Coronary artery (tissue), 2 donors: ENCODE results near the gene PRPSAP1.
A peak's percentile ranks its signal among the peaks of the same experiment; 100 is the strongest.

Experiments used
- DNase-seq: peaks from one replicate; pipeline ENCODE4 v3.0.0-alpha.2; 2017; ENCODE audit warnings: low spot score
- H3K27ac ChIP-seq, 2 donors: fragments of 200-600 bp; sonication (generic); one replicate each; pipeline ENCODE4 v1.5.1; 2016 to 2019
- H3K4me3 ChIP-seq: fragments of 200-600 bp; sonication (generic); 2 replicates; pipeline ENCODE4 v1.5.1; 2016; ENCODE audit warnings: mild to moderate bottlenecking, moderate library complexity
- TF ChIP-seq, protein P1 (sequence below): fragments of 200-600 bp; sonication (generic); IDR thresholded peaks from one replicate; pipeline ENCODE4 v1.5.1; 2019; ENCODE audit warnings: antibody characterized with exemption

Gene PRPSAP1, protein sequence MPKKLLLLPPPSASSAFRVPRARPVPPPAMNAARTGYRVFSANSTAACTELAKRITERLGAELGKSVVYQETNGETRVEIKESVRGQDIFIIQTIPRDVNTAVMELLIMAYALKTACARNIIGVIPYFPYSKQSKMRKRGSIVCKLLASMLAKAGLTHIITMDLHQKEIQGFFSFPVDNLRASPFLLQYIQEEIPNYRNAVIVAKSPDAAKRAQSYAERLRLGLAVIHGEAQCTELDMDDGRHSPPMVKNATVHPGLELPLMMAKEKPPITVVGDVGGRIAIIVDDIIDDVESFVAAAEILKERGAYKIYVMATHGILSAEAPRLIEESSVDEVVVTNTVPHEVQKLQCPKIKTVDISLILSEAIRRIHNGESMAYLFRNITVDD

DNA sequence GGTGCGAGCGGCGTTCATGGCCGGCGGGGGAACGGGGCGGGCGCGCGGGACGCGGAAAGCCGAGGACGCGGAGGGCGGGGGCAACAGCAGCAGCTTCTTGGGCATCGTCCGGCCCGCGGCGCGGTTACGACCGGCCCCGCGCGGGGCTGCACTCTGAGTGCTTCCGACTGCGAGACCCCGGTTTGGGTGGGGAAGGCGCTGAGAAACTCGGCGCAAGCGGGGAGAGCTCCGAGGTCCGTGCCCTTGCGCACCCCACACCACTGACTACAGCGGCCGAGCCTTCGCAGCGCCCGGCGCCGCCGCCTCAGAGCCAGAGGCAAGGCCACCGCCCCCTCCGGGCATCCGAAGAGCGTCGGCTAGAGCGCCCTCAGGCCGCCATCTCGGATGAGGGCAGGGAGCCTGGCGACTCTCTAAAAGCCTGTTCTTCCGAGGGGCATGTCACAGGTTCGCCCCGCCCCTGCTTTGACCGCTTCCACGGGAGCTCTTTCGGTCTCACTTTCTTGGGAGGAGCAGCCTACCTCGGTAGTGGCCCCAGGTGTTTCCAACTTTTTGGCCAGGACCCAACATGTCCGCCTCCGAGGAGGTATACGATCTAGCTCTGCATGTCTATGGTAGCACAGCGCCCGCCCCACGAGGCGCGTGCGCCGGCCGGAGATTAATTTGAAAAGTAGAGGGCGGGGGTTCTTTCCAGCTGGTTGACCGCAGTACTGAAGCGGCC, at the start of gene PRPSAP1:
Gene PRPSAP1, minus strand, starts transcription at position 318 of the 718 bp plus-strand sequence. Its CDS starts 213 bp downstream, at position 105.
- TF ChIP-seq, protein P1, sequence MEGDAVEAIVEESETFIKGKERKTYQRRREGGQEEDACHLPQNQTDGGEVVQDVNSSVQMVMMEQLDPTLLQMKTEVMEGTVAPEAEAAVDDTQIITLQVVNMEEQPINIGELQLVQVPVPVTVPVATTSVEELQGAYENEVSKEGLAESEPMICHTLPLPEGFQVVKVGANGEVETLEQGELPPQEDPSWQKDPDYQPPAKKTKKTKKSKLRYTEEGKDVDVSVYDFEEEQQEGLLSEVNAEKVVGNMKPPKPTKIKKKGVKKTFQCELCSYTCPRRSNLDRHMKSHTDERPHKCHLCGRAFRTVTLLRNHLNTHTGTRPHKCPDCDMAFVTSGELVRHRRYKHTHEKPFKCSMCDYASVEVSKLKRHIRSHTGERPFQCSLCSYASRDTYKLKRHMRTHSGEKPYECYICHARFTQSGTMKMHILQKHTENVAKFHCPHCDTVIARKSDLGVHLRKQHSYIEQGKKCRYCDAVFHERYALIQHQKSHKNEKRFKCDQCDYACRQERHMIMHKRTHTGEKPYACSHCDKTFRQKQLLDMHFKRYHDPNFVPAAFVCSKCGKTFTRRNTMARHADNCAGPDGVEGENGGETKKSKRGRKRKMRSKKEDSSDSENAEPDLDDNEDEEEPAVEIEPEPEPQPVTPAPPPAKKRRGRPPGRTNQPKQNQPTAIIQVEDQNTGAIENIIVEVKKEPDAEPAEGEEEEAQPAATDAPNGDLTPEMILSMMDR: peak; percentile 44
- peak within 1 kb of the TSS; percentile 91 for H3K4me3 ChIP-seq
- DNase-seq: peak; percentile 87
- H3K27ac ChIP-seq: peak within 1 kb of the TSS; percentile 75 to 82

DNA sequence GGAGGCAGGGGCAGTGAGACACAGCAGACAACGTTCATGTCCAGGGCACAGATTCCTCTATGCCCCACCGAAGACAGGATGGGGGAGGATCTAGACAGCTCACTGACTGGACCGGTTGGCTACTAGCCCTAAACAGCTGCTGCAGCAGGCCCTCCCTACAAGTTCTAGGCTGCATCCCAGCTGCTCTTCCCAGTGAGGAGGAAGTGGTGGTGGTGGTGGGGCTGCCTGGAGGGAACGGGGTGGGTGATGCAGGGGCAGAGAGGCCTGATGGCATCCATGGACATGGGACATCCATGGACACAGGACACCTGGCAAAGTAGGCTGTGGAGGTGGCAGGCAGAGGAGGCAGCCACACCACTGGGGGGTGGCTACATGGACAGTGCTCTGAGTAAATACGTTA, 49.0 kb upstream of the PRPSAP1 start:
- H3K27ac ChIP-seq: no peak overlapping the region
- no peak for DNase-seq
- no peak overlapping the region for H3K4me3 ChIP-seq
- TF ChIP-seq, protein P1: no peak

DNA sequence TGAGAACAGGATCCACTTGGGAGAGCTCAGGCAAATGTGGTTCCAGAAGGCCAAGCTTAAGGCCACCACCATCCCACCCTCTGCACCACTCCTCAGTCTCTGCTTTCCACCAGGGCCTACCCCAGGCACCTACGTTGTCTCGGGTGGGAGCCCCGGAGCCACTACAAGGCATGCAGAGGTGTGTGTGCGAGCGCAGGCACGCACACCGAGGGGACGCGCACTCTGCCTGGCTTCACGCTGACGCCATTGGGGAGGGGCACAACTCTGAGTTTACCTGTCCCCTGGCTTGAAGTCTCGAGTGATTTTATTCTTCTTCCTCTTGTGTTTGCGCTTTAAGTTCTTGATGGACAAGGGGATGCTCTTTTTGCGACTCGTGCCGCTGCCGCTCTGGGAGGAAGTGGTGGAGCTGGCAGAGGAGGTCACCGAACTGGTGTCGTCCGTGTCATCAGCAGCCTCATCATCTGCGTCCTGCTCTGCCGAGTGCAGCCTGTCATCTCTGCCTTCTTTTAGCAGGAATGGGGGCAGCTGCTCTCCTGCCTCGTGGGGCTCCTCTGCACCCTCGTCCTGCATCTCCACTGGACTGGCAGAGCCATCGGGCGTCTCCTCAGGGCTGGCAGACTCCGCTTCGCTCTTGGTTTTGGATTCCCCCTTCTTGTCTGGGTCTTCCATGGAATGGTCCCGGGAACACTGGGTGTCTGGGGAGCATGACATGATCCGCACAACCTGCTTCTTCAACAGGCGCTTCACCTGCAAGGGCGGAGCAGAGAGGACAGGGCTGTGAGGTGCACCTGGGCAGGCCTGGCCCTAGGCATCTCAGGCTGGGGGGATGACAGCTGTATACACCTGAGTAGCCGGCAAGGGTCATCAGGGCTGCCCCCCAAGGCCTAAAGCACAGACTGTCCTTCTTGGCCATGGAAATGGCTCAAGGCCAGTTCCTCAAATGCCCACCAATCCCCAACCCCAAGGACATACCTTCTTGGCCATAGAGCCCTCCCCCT, 45.8 kb upstream of the PRPSAP1 start:
- Histone ChIP-seq H3K4me3 (no peak overlapping the region), H3K27ac (no peak overlapping the region)
- TF ChIP-seq, protein P1: no peak
- no peak for DNase-seq

DNA sequence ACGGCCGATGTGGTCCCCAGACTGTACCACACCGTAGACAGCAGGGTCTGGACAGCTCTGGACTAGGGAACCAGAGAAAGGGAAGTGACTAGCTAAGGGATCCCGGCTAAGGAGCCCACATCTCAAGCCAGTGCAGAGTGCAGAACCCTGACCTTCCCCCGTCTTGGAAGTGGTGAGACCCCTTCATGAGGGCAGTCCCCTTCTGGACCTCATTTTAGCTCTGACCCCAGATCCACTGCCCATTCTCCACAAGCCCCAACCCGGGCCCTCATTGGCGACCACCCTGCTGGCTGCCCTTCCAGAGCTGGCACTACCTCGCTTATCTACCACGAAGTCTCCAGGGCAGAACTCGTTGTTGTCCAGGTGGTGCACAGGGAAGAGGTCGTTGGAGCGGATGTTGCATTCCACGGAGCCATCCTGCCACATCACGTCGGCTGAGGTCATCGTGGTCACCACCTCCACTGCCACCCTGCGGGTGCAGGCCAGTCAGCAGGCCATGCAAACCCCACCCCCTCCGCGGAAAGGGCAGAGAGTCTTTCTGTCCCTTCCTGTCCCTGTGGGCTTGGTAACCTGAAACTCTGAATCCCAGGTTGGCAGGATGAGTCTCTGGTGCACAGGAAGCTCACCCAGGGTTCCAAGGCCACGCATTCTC, 44.9 kb upstream of the PRPSAP1 start:
- no peak overlapping the region for H3K4me3 ChIP-seq
- no peak overlapping the region for H3K27ac ChIP-seq
- TF ChIP-seq, protein P1: no peak
- DNase-seq: no peak

DNA sequence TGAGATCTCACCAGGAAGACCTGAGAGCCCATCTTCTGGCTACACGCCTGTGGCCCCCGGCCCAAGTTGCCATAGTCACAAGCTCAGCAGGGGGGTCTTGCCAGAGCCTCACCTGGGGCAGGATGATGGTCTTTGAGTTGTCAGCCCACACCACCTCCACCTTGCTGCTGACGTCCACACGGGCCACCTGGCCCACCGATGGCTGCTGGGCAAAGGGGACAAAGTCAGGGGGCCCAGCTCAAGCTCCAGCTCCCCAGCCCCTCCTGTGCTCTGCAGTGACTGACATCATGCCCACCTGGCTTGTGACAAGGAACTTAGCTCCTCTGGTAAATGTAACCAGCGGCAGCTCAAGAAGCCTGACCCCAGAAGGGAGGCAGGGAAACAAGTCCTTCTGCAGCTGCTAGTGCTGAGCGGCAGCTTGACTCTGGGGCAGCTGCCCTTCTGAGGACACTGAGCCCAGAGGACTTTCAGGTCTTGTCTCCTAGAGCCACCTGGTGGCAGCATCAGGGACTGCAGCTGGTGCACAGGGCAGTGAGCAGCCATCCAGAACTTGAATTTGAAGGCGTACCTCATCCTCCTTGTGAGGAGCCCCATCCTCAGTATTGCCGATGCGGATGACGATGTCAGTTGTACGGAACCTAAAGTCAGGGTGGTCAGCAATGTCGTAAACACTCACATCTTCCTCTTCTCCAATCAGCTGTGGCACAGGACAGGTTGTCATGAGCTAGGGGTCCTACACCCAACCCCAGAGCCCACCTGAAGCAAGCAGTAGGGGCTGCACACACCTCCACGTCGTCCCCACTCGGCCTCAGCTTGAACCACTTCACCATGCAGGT, 44.2 kb upstream of the PRPSAP1 start:
- TF ChIP-seq, protein P1: peak; percentile 98
- H3K4me3 ChIP-seq: no peak overlapping the region
- DNase-seq: peak; percentile 88
- no peak overlapping the region for H3K27ac ChIP-seq
